GM19463 (cell line): ENCODE results near the gene C3orf22.

Experiments used
- ATAC-seq: cut with Tn5 transposase; IDR thresholded peaks from one replicate; pipeline ENCODE4 v1.9.1; 2021; ENCODE audit warnings: mild to moderate bottlenecking, moderate library complexity; ENCODE audit not compliant: unreplicated experiment

The C3orf22 gene

GRCh38 chr3:126557415-126557745, 1.4 kb downstream of the C3orf22 start:
- ATAC-seq = no peak

GRCh38 chr3:126556637-126557414, 1.9 kb downstream of the C3orf22 start:
- no peak for ATAC-seq

GRCh38 chr3:126555795-126556636, 2.7 kb downstream of the C3orf22 start:
- no peak for ATAC-seq

- ATAC-seq = no peak
Observed at GRCh38 chr3:126554560-126555525, 3.9 kb downstream of the C3orf22 start.

- no peak for ATAC-seq
Observed at GRCh38 chr3:126553284-126554084, 5.2 kb downstream of the C3orf22 start.

GRCh38 chr3:126552688-126553283, 5.9 kb downstream of the C3orf22 start:
- ATAC-seq = no peak

GRCh38 chr3:126551839-126552687, 6.7 kb downstream of the C3orf22 start:
- ATAC-seq = no peak

- no peak for ATAC-seq
Observed at GRCh38 chr3:126551121-126551838, 7.5 kb downstream of the C3orf22 start.

- no peak for ATAC-seq
Observed at GRCh38 chr3:126550488-126551051, 8.2 kb downstream of the C3orf22 start.

GRCh38 chr3:126549861-126550487, 8.8 kb downstream of the C3orf22 start:
- no peak for ATAC-seq

GRCh38 chr3:126548556-126549466, 9.9 kb downstream of the C3orf22 start:
- ATAC-seq = no peak

- no peak for ATAC-seq
Observed at GRCh38 chr3:126547721-126548120, 11.0 kb downstream of the C3orf22 start.

GRCh38 chr3:126546549-126547239, 12.0 kb downstream of the C3orf22 start:
- no peak for ATAC-seq

- ATAC-seq = no peak
Observed at GRCh38 chr3:126546013-126546412, 12.7 kb downstream of the C3orf22 start.

GRCh38 chr3:126545544-126545943, 13.2 kb downstream of the C3orf22 start:
- no peak for ATAC-seq
